Measurements from ENCODE around the gene SAMD4B. TPM values are rescaled to one million over a fixed set of nuclear protein-coding genes. Genes with fewer than 3 reads are reported as not detected.

The SAMD4B gene
- total and polyA plus RNA-seq, 2 of the 8 experiments (the other 6 are each of a cell fraction or from before 2014, with no cell fraction given), result 137 to 158 TPM

DNA sequence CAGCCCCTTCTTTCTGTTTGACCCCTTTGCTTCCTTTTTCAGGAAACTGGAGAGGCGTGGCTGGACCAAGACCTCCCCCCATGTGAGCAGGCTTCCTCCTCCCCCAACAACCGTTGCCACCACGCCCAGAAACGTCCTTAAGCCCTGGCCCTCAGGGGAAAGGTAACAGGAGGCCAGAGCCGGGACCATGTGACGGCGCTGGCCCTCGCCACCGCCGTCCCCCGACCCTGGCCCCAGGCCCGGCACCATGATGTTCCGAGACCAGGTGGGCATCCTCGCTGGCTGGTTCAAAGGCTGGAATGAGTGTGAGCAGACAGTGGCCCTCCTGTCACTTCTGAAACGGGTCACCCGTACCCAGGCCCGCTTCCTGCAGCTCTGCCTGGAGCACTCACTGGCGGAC is 14.4 kb downstream of the SAMD4B start (continued):
- TF ChIP-seq CHD7 (IDR thresholded peaks at IDR 0.05; ENCODE audit: insufficient replicate concordance, low read length), result no peak
- no peak for TF ChIP-seq USF2 (IDR thresholded peaks at IDR 0.05; ENCODE audit: low read length)
- TF ChIP-seq CHD2 (IDR thresholded peaks at IDR 0.05; ENCODE audit: low read length), result no peak
- TF ChIP-seq SIX5 (IDR thresholded peaks at IDR 0.05; ENCODE audit: low read depth, low read length), result no peak
- no peak for TF ChIP-seq HDAC2 (IDR thresholded peaks at IDR 0.05; ENCODE audit: borderline replicate concordance in 1 of 2, low read depth in 2 of 2, low read length in 2 of 2)
- no peak for TF ChIP-seq TEAD4 (IDR thresholded peaks at IDR 0.05; ENCODE audit: low read depth, low read length)
- no peak for TF ChIP-seq RAD21 (IDR thresholded peaks at IDR 0.05 in 1 of 2, conservative IDR thresholded peaks at IDR 0.05 in 1 of 2; ENCODE audit: low read depth in 2 of 2, low read length in 2 of 2)
- no peak for TF ChIP-seq TAF1 (IDR thresholded peaks at IDR 0.05; ENCODE audit: low read depth, low read length)
- TF ChIP-seq EGR1 (IDR thresholded peaks at IDR 0.05; ENCODE audit: borderline replicate concordance, low read depth, low read length), result no peak
- TF ChIP-seq MAX (IDR thresholded peaks at IDR 0.05), result no peak

Data from H1 (cell line).